ENCODE results near the gene ACOT6.

ACOT6 gene

GRCh38 chr14:73662487-73662943 lies 50.2 kb downstream of the ACOT6 start:
- in situ Hi-C loops (cut with MboI; ENCODE audit: low sequenced_read_pairs, unreplicated experiment): no loop called here
- no peak for DNase-seq (ENCODE audit: low spot score)
- TF ChIP-seq CTCF (IDR thresholded peaks at IDR 0.05; ENCODE audit: borderline replicate concordance, control extremely low read depth, extremely low read depth, insufficient read depth, missing control alignments): no peak

- in situ Hi-C loops (cut with MboI; ENCODE audit: low sequenced_read_pairs, unreplicated experiment): no loop called here
- no peak for TF ChIP-seq CTCF (IDR thresholded peaks at IDR 0.05; ENCODE audit: borderline replicate concordance, control extremely low read depth, extremely low read depth, insufficient read depth, missing control alignments)
- peak; percentile 23 for DNase-seq (ENCODE audit: low spot score)
Measured at GRCh38 chr14:73663548-73664212, 51.4 kb downstream of the ACOT6 start.

GRCh38 chr14:73665130-73665529 lies 52.8 kb downstream of the ACOT6 start:
- TF ChIP-seq CTCF (IDR thresholded peaks at IDR 0.05; ENCODE audit: borderline replicate concordance, control extremely low read depth, extremely low read depth, insufficient read depth, missing control alignments): no peak
- no peak for DNase-seq (ENCODE audit: low spot score)
- in situ Hi-C loops (cut with MboI; ENCODE audit: low sequenced_read_pairs, unreplicated experiment): no loop called here

- no peak for TF ChIP-seq CTCF (IDR thresholded peaks at IDR 0.05; ENCODE audit: borderline replicate concordance, control extremely low read depth, extremely low read depth, insufficient read depth, missing control alignments)
- no peak for DNase-seq (ENCODE audit: low spot score)
- in situ Hi-C loops (cut with MboI; ENCODE audit: low sequenced_read_pairs, unreplicated experiment): no loop called here
Measured at GRCh38 chr14:73666583-73666982, 54.3 kb downstream of the ACOT6 start.

GRCh38 chr14:73667854-73668253 lies 55.5 kb downstream of the ACOT6 start:
- TF ChIP-seq CTCF (IDR thresholded peaks at IDR 0.05; ENCODE audit: borderline replicate concordance, control extremely low read depth, extremely low read depth, insufficient read depth, missing control alignments): no peak
- in situ Hi-C loops (cut with MboI; ENCODE audit: low sequenced_read_pairs, unreplicated experiment): no loop called here
- DNase-seq (ENCODE audit: low spot score): no peak
